HCT116 (cell line): Measurements from ENCODE around the gene RBBP8. TPM values are rescaled to one million over a fixed set of nuclear protein-coding genes. Genes with fewer than 3 reads are reported as not detected.

Experiments
- ATAC-seq: fragments of 200-7000 bp; cut with Tn5 transposase; 2 replicates; pipeline ENCODE4 v1.9.1; 2020; ENCODE audit warnings: mild to moderate bottlenecking, moderate library complexity
- BruUV-seq: library from RNA; stranded (reverse); fragments of 400-500 nt; replicated peaks from 2 replicates; lab custom pipeline; 2021; lab: Mats Ljungman, UMichigan
- CTCF ChIA-PET: fragments of 300-600 bp; sonication (Branson Sonifier 250); formaldehyde crosslinking; loops from one replicate; lab custom pipeline; 2021; ENCODE audit warnings: antibody characterized with exemption; lab: Charles Lee
- POLR2A ChIA-PET: fragments of 300-600, 350-600 bp; sonication (Branson Sonifier 250); formaldehyde crosslinking; loops from one replicate; lab custom pipeline; 2021; ENCODE audit warnings: antibody characterized with exemption; lab: Charles Lee
- RAD21 ChIA-PET, 2 experiments: fragments of 300-600 bp; sonication (Branson Sonifier 250); formaldehyde crosslinking; loops; one replicate each; lab custom pipeline; 2023; ENCODE audit warnings: low total read pairs in 2 of 2; ENCODE audit not compliant: uncharacterized antibody in 2 of 2, unreplicated experiment in 2 of 2, low non-redundant PET in 1 of 2; lab: Charles Lee
- DNase-seq: peaks from one replicate; pipeline ENCODE4 v3.0.0-alpha.2; 2010; ENCODE audit warnings: low read depth, low spot score
- H2AFZ ChIP-seq: fragments of 200-600 bp; shearing (Covaris generic), sonication (generic); 2 replicates; pipeline ENCODE4 v1.6.1; 2017; ENCODE audit warnings: low read depth, mixed run types, mixed read lengths, antibody characterized with exemption, low read length; ENCODE audit not compliant: poor library complexity, severe bottlenecking
- H3K27ac ChIP-seq: 2 replicates; pipeline ENCODE4 v1.5.1; 2012; ENCODE audit warnings: low read depth, low read length
- H3K27me3 ChIP-seq: fragments of 200-600 bp; sonication (generic); 2 replicates; pipeline ENCODE4 v1.6.1; 2016; ENCODE audit warnings: mixed run types, low read length, mixed read lengths; ENCODE audit not compliant: insufficient read depth
- H3K36me3 ChIP-seq, 2 experiments: fragments of 200-500 bp in 1 of 2; fragments of 200-600 bp in 1 of 2; sonication (Bioruptor generic) in 1 of 2; sonication (generic) in 1 of 2; 2 replicates each; pipeline versions ENCODE4 v1.5.1 to v1.6.1; 2014 to 2016; ENCODE audit warnings: low read length in 2 of 2, inconsistent platforms in 1 of 2, mixed read lengths in 1 of 2, mixed run types in 1 of 2; ENCODE audit not compliant: insufficient read depth in 2 of 2, control insufficient read depth in 1 of 2
- H3K4me1 ChIP-seq, 2 experiments: fragments of 200-600 bp in 1 of 2; sonication (generic) in 1 of 2; 2 replicates each; pipeline versions ENCODE4 v1.5.1 to v1.6.1; 2012 to 2017; ENCODE audit warnings: low read length in 2 of 2, inconsistent platforms in 1 of 2, mild to moderate bottlenecking in 1 of 2, mixed read lengths in 1 of 2, mixed run types in 1 of 2, moderate library complexity in 1 of 2; ENCODE audit not compliant: insufficient read depth in 2 of 2, control insufficient read depth in 1 of 2
- H3K4me2 ChIP-seq: fragments of 200-600 bp; sonication (generic); 2 replicates; pipeline ENCODE4 v1.6.1; 2017; ENCODE audit warnings: mixed run types, low read length, mixed read lengths
- H3K4me3 ChIP-seq, 2 experiments: fragments of 200-600 bp in 1 of 2; sonication (generic) in 1 of 2; replicated peaks in 1 of 2; 2 replicates each; pipeline ENCODE4 v1.5.1; 2011 to 2016; ENCODE audit warnings: low read length in 2 of 2, control low read depth in 1 of 2, low read depth in 1 of 2, mild to moderate bottlenecking in 1 of 2, mixed read lengths in 1 of 2, mixed run types in 1 of 2
- H3K79me2 ChIP-seq: fragments of 200-600 bp; sonication (generic); 2 replicates; pipeline ENCODE4 v1.6.1; 2017; ENCODE audit warnings: mild to moderate bottlenecking, mixed run types, low read length, moderate library complexity, mixed read lengths; ENCODE audit not compliant: insufficient read depth
- H3K9ac ChIP-seq: fragments of 200-600 bp; sonication (generic); 2 replicates; pipeline ENCODE4 v1.6.1; 2016; ENCODE audit warnings: low read length, mixed read lengths
- H3K9me2 ChIP-seq: fragments of 200-600 bp; sonication (generic), shearing (Covaris generic); 2 replicates; pipeline ENCODE4 v1.6.1; 2017; ENCODE audit warnings: mixed run types, mild to moderate bottlenecking, moderate library complexity; ENCODE audit not compliant: insufficient read depth
- H3K9me3 ChIP-seq, 2 experiments: fragments of 200-500 bp in 1 of 2; fragments of 200-600 bp in 1 of 2; sonication (Bioruptor generic) in 1 of 2; sonication (generic) in 1 of 2; 2 replicates each; pipeline ENCODE4 v1.6.1; 2014 to 2017; ENCODE audit warnings: low read length in 2 of 2, mixed read lengths in 2 of 2, inconsistent platforms in 1 of 2, low read depth in 1 of 2, mild to moderate bottlenecking in 1 of 2, mixed run types in 1 of 2, moderate library complexity in 1 of 2; ENCODE audit not compliant: control insufficient read depth in 1 of 2, insufficient read depth in 1 of 2
- H4K20me1 ChIP-seq: fragments of 200-600 bp; sonication (generic), shearing (Covaris generic); 2 replicates; pipeline ENCODE4 v1.6.1; 2017; ENCODE audit warnings: mixed run types, mild to moderate bottlenecking, moderate library complexity; ENCODE audit not compliant: insufficient read depth
- ATF3 ChIP-seq: IDR thresholded peaks from 2 replicates; pipeline ENCODE4 v1.6.1; 2012
- CBX3 ChIP-seq: IDR thresholded peaks from 2 replicates; pipeline ENCODE4 v1.6.1; 2012; ENCODE audit warnings: low read depth
- CEBPB ChIP-seq: IDR thresholded peaks from 2 replicates; pipeline ENCODE4 v1.6.1; 2012; ENCODE audit warnings: low read depth
- ELF1 ChIP-seq: IDR thresholded peaks from 2 replicates; pipeline ENCODE4 v1.6.1; 2012; ENCODE audit warnings: low read depth, borderline replicate concordance
- EZH2 ChIP-seq: fragments of 200-600 bp; sonication (generic); IDR thresholded peaks from 2 replicates; pipeline ENCODE4 v1.6.1; 2017; ENCODE audit warnings: antibody characterized with exemption, mixed run types
- EZH2phosphoT487 ChIP-seq: fragments of 200-600 bp; IDR thresholded peaks from 2 replicates; pipeline ENCODE4 v1.6.1; 2018; ENCODE audit warnings: antibody characterized with exemption, borderline replicate concordance
- FOSL1 ChIP-seq: IDR thresholded peaks from 2 replicates; pipeline ENCODE4 v1.6.1; 2012; ENCODE audit warnings: low read depth
- JUND ChIP-seq: IDR thresholded peaks from 2 replicates; pipeline ENCODE4 v1.6.1; 2012
- POLR2A ChIP-seq: IDR thresholded peaks from 2 replicates; pipeline ENCODE4 v1.7.0; 2011; ENCODE audit warnings: borderline replicate concordance; ENCODE audit not compliant: insufficient read depth, insufficient read length; ENCODE audit errors: extremely low read depth
- POLR2AphosphoS5 ChIP-seq: IDR thresholded peaks from 2 replicates; pipeline ENCODE4 v1.6.1; 2011; ENCODE audit warnings: mild to moderate bottlenecking, low read depth, low read length, moderate library complexity
- SIN3A ChIP-seq: IDR thresholded peaks from 2 replicates; pipeline ENCODE4 v1.6.1; 2012; ENCODE audit warnings: low read depth
- SRF ChIP-seq: IDR thresholded peaks from 2 replicates; pipeline ENCODE4 v1.6.1; 2012; ENCODE audit warnings: low read depth
- TCF7L2 ChIP-seq: IDR thresholded peaks from 2 replicates; pipeline ENCODE4 v1.7.0; 2011; ENCODE audit warnings: borderline replicate concordance, inconsistent platforms; ENCODE audit not compliant: insufficient read depth, insufficient read length; ENCODE audit errors: extremely low read depth
- YY1 ChIP-seq: IDR thresholded peaks from 2 replicates; pipeline ENCODE4 v1.6.1; 2011; ENCODE audit warnings: low read length, low read depth, moderate library complexity, mild to moderate bottlenecking; ENCODE audit not compliant: insufficient replicate concordance; ENCODE audit errors: extremely low read depth
- ZFX ChIP-seq: fragments of 450-650 bp; IDR thresholded peaks from 2 replicates; pipeline ENCODE4 v1.6.1; 2017
- intact Hi-C: fragments of 100-400 bp; cut with micrococcal nuclease; formaldehyde crosslinking; loops from 2 replicates; pipeline ENCODE4 v1.10.0; 2022
- total RNA-seq: library from RNA; stranded (reverse); gene quantifications from one replicate; pipeline ENCODE4 v1.2.1, GENCODE V29; 2021; ENCODE audit not compliant: unreplicated experiment
- TF ChIP-seq, protein P1 (sequence below): IDR thresholded peaks from 2 replicates; pipeline ENCODE4 v1.6.1; 2011; ENCODE audit warnings: mild to moderate bottlenecking, low read length, moderate library complexity; ENCODE audit not compliant: insufficient replicate concordance; ENCODE audit errors: extremely low read depth
- TF ChIP-seq, protein P2 (sequence below): IDR thresholded peaks from 2 replicates; pipeline ENCODE4 v1.6.1; 2012; ENCODE audit warnings: low read depth

The RBBP8 gene
- total RNA-seq, 1 experiment from 2014 or later: 66.6 TPM

GRCh38 chr18:23059541-23060465 is 126.7 kb downstream of the RBBP8 start (continued):
- TF ChIP-seq, protein P1, sequence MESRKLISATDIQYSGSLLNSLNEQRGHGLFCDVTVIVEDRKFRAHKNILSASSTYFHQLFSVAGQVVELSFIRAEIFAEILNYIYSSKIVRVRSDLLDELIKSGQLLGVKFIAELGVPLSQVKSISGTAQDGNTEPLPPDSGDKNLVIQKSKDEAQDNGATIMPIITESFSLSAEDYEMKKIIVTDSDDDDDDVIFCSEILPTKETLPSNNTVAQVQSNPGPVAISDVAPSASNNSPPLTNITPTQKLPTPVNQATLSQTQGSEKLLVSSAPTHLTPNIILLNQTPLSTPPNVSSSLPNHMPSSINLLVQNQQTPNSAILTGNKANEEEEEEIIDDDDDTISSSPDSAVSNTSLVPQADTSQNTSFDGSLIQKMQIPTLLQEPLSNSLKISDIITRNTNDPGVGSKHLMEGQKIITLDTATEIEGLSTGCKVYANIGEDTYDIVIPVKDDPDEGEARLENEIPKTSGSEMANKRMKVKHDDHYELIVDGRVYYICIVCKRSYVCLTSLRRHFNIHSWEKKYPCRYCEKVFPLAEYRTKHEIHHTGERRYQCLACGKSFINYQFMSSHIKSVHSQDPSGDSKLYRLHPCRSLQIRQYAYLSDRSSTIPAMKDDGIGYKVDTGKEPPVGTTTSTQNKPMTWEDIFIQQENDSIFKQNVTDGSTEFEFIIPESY: no peak
- TF ChIP-seq EZH2phosphoT487 (no peak), CBX3 (no peak), FOSL1 (no peak), SRF (no peak), YY1 (no peak), EZH2 (no peak), POLR2AphosphoS5 (no peak)

- TF ChIP-seq, protein P2, sequence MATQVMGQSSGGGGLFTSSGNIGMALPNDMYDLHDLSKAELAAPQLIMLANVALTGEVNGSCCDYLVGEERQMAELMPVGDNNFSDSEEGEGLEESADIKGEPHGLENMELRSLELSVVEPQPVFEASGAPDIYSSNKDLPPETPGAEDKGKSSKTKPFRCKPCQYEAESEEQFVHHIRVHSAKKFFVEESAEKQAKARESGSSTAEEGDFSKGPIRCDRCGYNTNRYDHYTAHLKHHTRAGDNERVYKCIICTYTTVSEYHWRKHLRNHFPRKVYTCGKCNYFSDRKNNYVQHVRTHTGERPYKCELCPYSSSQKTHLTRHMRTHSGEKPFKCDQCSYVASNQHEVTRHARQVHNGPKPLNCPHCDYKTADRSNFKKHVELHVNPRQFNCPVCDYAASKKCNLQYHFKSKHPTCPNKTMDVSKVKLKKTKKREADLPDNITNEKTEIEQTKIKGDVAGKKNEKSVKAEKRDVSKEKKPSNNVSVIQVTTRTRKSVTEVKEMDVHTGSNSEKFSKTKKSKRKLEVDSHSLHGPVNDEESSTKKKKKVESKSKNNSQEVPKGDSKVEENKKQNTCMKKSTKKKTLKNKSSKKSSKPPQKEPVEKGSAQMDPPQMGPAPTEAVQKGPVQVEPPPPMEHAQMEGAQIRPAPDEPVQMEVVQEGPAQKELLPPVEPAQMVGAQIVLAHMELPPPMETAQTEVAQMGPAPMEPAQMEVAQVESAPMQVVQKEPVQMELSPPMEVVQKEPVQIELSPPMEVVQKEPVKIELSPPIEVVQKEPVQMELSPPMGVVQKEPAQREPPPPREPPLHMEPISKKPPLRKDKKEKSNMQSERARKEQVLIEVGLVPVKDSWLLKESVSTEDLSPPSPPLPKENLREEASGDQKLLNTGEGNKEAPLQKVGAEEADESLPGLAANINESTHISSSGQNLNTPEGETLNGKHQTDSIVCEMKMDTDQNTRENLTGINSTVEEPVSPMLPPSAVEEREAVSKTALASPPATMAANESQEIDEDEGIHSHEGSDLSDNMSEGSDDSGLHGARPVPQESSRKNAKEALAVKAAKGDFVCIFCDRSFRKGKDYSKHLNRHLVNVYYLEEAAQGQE: no peak
- no peak for TF ChIP-seq POLR2A
- TF ChIP-seq EZH2phosphoT487: no peak
- no peak for TF ChIP-seq ATF3
- no peak for TF ChIP-seq TCF7L2
- TF ChIP-seq YY1: no peak
- no peak for TF ChIP-seq ELF1
- TF ChIP-seq POLR2AphosphoS5: no peak
- TF ChIP-seq ZFX: no peak
- TF ChIP-seq JUND: no peak
- TF ChIP-seq CEBPB: no peak
- no peak for TF ChIP-seq FOSL1
- no peak for TF ChIP-seq SIN3A
- H3K4me2 ChIP-seq: no peak overlapping the region
- CTCF ChIA-PET: no interaction called here
- no peaks in the 10 kb centered on the region for H3K9me2 ChIP-seq
- no peak overlapping the region for H3K4me3 ChIP-seq
- H3K4me1 ChIP-seq: no peaks in the 10 kb centered on the region
- H3K27ac ChIP-seq: no peak overlapping the region
- no peak overlapping the region for H3K9ac ChIP-seq
- peaks cover 0 to 5% of the 10 kb centered on the region in 2 experiments; a peak in 1 of 4 replicates for H3K9me3 ChIP-seq
- no TSS peak for BruUV-seq
- H2AFZ ChIP-seq: no peak overlapping the region
- no peaks in the 10 kb centered on the region for H4K20me1 ChIP-seq
- no peaks in the 10 kb centered on the region for H3K79me2 ChIP-seq
- no peaks in the 10 kb centered on the region for H3K36me3 ChIP-seq
- DNase-seq (no peak), ATAC-seq (no peak)
- RAD21 ChIA-PET: no interaction called here
- intact Hi-C loops: no loop called here
- POLR2A ChIA-PET: no interaction called here
- no peaks in the 10 kb centered on the region for H3K27me3 ChIP-seq
These were observed 128.9 kb downstream of the RBBP8 start for GRCh38 chr18:23062011-23062410.
